Measurements from ENCODE around the gene GGNBP2.

DNA sequence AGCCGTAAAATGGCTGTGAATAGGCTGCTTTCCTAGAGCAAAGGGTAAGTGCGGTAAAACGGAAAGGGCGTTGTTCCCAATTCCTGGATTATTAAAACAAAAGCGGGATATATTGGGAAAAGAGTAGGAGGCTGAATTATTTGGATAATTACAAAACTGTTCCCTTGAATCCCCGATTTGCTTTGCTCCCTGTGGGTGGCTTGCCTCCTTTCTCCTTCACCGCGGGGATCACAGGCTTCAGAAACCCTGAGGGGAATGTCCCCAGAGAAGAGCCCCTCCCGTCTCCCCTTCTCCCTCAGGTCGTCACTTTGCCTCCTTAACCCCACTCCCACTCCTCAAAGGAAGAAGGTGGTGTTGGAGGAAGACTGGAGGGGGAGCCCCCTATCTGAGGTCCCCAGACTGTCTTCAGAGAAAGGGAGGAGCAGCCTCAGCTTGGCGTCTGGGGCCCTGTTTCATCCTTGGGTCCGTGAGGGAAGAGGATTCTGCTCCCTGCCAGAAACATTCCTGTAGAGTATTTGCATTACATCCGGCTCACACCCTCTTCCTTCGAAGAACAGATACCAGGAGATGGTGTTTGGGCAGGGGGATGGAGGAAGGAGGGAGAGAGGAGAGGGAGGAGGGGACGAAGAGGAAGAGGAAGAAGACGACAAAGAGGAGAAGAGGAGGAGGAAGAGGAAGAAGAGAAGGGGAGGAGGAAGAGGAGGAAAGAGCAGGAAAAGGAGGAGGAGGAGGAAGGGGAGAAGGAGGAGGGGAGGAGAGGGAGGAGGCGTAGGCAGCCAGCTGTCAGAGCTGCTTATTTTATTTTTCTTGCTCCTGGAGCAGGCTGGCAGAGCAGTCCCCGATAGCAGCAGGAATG is 88.4 kb downstream of the GGNBP2 start:
- TF ChIP-seq EZH2phosphoT487 (IDR thresholded peaks at IDR 0.05; ENCODE audit: borderline replicate concordance) = no peak
- TF ChIP-seq, protein P1, sequence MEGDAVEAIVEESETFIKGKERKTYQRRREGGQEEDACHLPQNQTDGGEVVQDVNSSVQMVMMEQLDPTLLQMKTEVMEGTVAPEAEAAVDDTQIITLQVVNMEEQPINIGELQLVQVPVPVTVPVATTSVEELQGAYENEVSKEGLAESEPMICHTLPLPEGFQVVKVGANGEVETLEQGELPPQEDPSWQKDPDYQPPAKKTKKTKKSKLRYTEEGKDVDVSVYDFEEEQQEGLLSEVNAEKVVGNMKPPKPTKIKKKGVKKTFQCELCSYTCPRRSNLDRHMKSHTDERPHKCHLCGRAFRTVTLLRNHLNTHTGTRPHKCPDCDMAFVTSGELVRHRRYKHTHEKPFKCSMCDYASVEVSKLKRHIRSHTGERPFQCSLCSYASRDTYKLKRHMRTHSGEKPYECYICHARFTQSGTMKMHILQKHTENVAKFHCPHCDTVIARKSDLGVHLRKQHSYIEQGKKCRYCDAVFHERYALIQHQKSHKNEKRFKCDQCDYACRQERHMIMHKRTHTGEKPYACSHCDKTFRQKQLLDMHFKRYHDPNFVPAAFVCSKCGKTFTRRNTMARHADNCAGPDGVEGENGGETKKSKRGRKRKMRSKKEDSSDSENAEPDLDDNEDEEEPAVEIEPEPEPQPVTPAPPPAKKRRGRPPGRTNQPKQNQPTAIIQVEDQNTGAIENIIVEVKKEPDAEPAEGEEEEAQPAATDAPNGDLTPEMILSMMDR (conservative IDR thresholded peaks at IDR 0.05; ENCODE audit: low read length) = no peak
